K562 (cell line): ENCODE results near the gene ASCC1. TPM values are rescaled to one million over a fixed set of nuclear protein-coding genes. Genes with fewer than 3 reads are reported as not detected.
A peak's percentile ranks its signal among the peaks of the same experiment; 100 is the strongest.

Experiments
- ATAC-seq: fragments of 200-7000 bp; cut with Tn5 transposase; 3 replicates; pipeline ENCODE4 v1.9.1; 2020; ENCODE audit warnings: moderate library complexity
- BruUV-seq: library from RNA; stranded (reverse); fragments of 400-500 nt; replicated peaks from 2 replicates; lab custom pipeline; 2021; lab: Mats Ljungman, UMichigan
- CTCF ChIA-PET: fragments of 300-600 bp; formaldehyde crosslinking; extraction: SDS; loops from one replicate; lab custom pipeline; 2021; ENCODE audit warnings: low intra/inter-chr PET ratio; lab: Yijun Ruan, JAX
- POLR2A ChIA-PET: fragments of 300-600, 350-650 bp; sonication (Branson Sonifier 250); formaldehyde crosslinking; extraction: SDS; loops from one replicate; lab custom pipeline; 2021; ENCODE audit warnings: antibody characterized with exemption, inconsistent platforms; lab: Yijun Ruan, JAX
- DNase-seq, 4 experiments: peaks; one replicate each; pipeline versions ENCODE4 v3.0.0 to v3.0.0-alpha.2; 2011 to 2018; ENCODE audit warnings: low spot score in 3 of 4, mixed read lengths in 3 of 4; ENCODE audit errors: extremely low read depth in 1 of 4
- FAIRE-seq: peaks from 2 replicates; lab custom pipeline; 2011; peaks lifted over from hg19 to GRCh38; lab: Jason Lieb, UNC
- H2AFZ ChIP-seq: 2 replicates; pipeline ENCODE4 v1.6.0; 2011; ENCODE audit warnings: low read depth, low read length, control low read depth, inconsistent platforms
- H3K27ac ChIP-seq: fragments of 200-600 bp; 3 replicates; pipeline ENCODE4 v1.8.0; 2011; ENCODE audit warnings: low read depth, mild to moderate bottlenecking, control low read depth, inconsistent platforms, low read length, moderate library complexity, mixed read lengths; ENCODE audit errors: extremely low read depth
- H3K27me3 ChIP-seq, 2 experiments: fragments of 300-600 bp in 1 of 2; 2 replicates in 1 of 2; 3 replicates in 1 of 2; pipeline versions ENCODE4 v1.6.0 to v1.8.0; 2011; ENCODE audit warnings: inconsistent platforms in 2 of 2, low read length in 2 of 2, mild to moderate bottlenecking in 1 of 2, mixed read lengths in 1 of 2, moderate library complexity in 1 of 2; ENCODE audit not compliant: control insufficient read depth in 2 of 2, insufficient read depth in 2 of 2
- H3K36me3 ChIP-seq: fragments of 300-600 bp; 3 replicates; pipeline ENCODE4 v1.8.0; 2011; ENCODE audit warnings: mild to moderate bottlenecking, low read length, inconsistent platforms; ENCODE audit not compliant: control insufficient read depth, insufficient read depth
- H3K4me1 ChIP-seq, 2 experiments: fragments of 200-600 bp in 1 of 2; replicated peaks in 1 of 2; 2 replicates in 1 of 2; 3 replicates in 1 of 2; pipeline versions ENCODE4 v1.5.1 to v1.8.0; 2011; ENCODE audit warnings: inconsistent platforms in 2 of 2, low read length in 2 of 2, mild to moderate bottlenecking in 1 of 2, mixed read lengths in 1 of 2, moderate library complexity in 1 of 2; ENCODE audit not compliant: control insufficient read depth in 2 of 2, insufficient read depth in 2 of 2
- H3K4me2 ChIP-seq: 2 replicates; pipeline ENCODE4 v1.6.1; 2011; ENCODE audit warnings: low read length, control low read depth, inconsistent platforms, mixed read lengths; ENCODE audit not compliant: insufficient read depth
- H3K4me3 ChIP-seq: fragments of 200-600 bp; sonication (generic), shearing (Covaris generic); 2 replicates; pipeline ENCODE4 v1.5.1; 2016; ENCODE audit warnings: control low read depth, inconsistent platforms
- H3K79me2 ChIP-seq: fragments of 200-600 bp; 3 replicates; pipeline ENCODE4 v1.8.0; 2011; ENCODE audit warnings: low read length, inconsistent platforms; ENCODE audit not compliant: control insufficient read depth, insufficient read depth
- H3K9ac ChIP-seq, 2 experiments: 2 replicates each; pipeline versions ENCODE4 v1.6.0 to v1.6.1; 2011; ENCODE audit warnings: low read depth in 2 of 2, low read length in 2 of 2, control low read depth in 1 of 2, inconsistent platforms in 1 of 2, mild to moderate bottlenecking in 1 of 2, mixed read lengths in 1 of 2; ENCODE audit not compliant: insufficient read depth in 1 of 2
- H3K9me1 ChIP-seq: one replicate; pipeline ENCODE4 v1.6.0; 2011; ENCODE audit warnings: inconsistent platforms, mild to moderate bottlenecking, low read length, moderate library complexity; ENCODE audit not compliant: control insufficient read depth, insufficient read depth
- H3K9me3 ChIP-seq: replicated peaks from 2 replicates; pipeline ENCODE4 v1.5.1; 2011; ENCODE audit warnings: low read depth, low read length, inconsistent platforms; ENCODE audit not compliant: control insufficient read depth, insufficient read depth
- H4K20me1 ChIP-seq: replicated peaks from 2 replicates; pipeline ENCODE4 v1.6.1; 2011; ENCODE audit warnings: low read length, inconsistent platforms, mixed read lengths; ENCODE audit not compliant: control insufficient read depth, insufficient read depth
- ARID2 ChIP-seq: fragments of 450-650 bp; IDR thresholded peaks from 2 replicates; pipeline ENCODE4 v1.6.1; 2017; ENCODE audit warnings: antibody characterized with exemption, mild to moderate bottlenecking
- ARID3A ChIP-seq: IDR thresholded peaks from 2 replicates; pipeline ENCODE4 v1.6.1; 2012; ENCODE audit warnings: low read depth, low read length, improper control_type of control experiment, borderline replicate concordance
- DEAF1 ChIP-seq: fragments of 450-650 bp; formaldehyde crosslinking; IDR thresholded peaks from 2 replicates; pipeline ENCODE4 v1.4.0; 2020; ENCODE audit warnings: mild to moderate bottlenecking, moderate library complexity
- E2F4 ChIP-seq: sonication (generic); formaldehyde crosslinking; IDR thresholded peaks from 2 replicates; pipeline ENCODE4 v1.8.0; 2022; ENCODE audit warnings: mild to moderate bottlenecking, low read depth, missing genetic modification reagents
- EZH2 ChIP-seq: IDR thresholded peaks from 2 replicates; pipeline ENCODE4 v1.6.1; 2012; ENCODE audit warnings: low read depth, mild to moderate bottlenecking, inconsistent platforms, low read length, borderline replicate concordance
- NFIC ChIP-seq: fragments of 450-650 bp; IDR thresholded peaks from 2 replicates; pipeline ENCODE4 v1.6.1; 2017; ENCODE audit warnings: mild to moderate bottlenecking, inconsistent platforms
- PRPF4 ChIP-seq: fragments of 200-400 bp; formaldehyde crosslinking; IDR thresholded peaks from one replicate; pipeline ENCODE4 v1.6.1; 2017; ENCODE audit warnings: low read length, low read depth, mild to moderate bottlenecking; ENCODE audit not compliant: insufficient read depth, poor library complexity, severe bottlenecking
- RAD21 ChIP-seq, 2 experiments: fragments of 250-450 bp in 1 of 2; fragments of 450-650 bp in 1 of 2; sonication (Bioruptor Pico) in 1 of 2; formaldehyde crosslinking in 1 of 2; IDR thresholded peaks in 1 of 2; conservative IDR thresholded peaks in 1 of 2; 2 replicates each; pipeline versions ENCODE4 v1.4.0 to v1.8.0; 2020 to 2022; ENCODE audit warnings: mild to moderate bottlenecking in 2 of 2, moderate library complexity in 1 of 2
- RBM39 ChIP-seq: fragments of 200-400 bp; formaldehyde crosslinking; optimal IDR thresholded peaks from 2 replicates; pipeline ENCODE3; 2018; ENCODE audit warnings: low read depth, low read length
- RCOR1 ChIP-seq, 2 experiments: IDR thresholded peaks; 2 replicates each; pipeline ENCODE4 v1.6.1; 2012; ENCODE audit warnings: low read depth in 2 of 2, low read length in 2 of 2, borderline replicate concordance in 1 of 2, improper control_type of control experiment in 1 of 2
- SMC3 ChIP-seq: conservative IDR thresholded peaks from 2 replicates; pipeline ENCODE4 v1.6.1; 2011; ENCODE audit warnings: low read depth, low read length, improper control_type of control experiment; ENCODE audit not compliant: insufficient read depth
- TAF7 ChIP-seq: fragments of 450-650 bp; IDR thresholded peaks from 2 replicates; pipeline ENCODE4 v1.6.1; 2016; ENCODE audit warnings: missing genetic modification characterization, missing compliant biosample characterization
- ZNF277 ChIP-seq: fragments of 250-450 bp; sonication (Bioruptor Pico); IDR thresholded peaks from 2 replicates; pipeline ENCODE4 v1.8.0; 2022; ENCODE audit warnings: inconsistent platforms, mild to moderate bottlenecking, moderate library complexity, borderline replicate concordance
- ZNF384 ChIP-seq: IDR thresholded peaks from 2 replicates; pipeline ENCODE4 v1.6.1; 2012; ENCODE audit warnings: low read depth, low read length, improper control_type of control experiment
- WGBS: fragments of 100-300 bp; shearing (Covaris generic); methylation state at CpG from one replicate; pipeline ENCODE4 v1.1.6; 2016; ENCODE audit warnings: low coverage, mixed read lengths; ENCODE audit not compliant: insufficient coverage; ENCODE audit errors: missing lambda C conversion rate; 5-methylcytosine and 5-hydroxymethylcytosine counted together
- in situ Hi-C: fragments of 300-500 bp; cut with MboI; formaldehyde crosslinking; loops from 4 replicates; pipeline ENCODE4 v1.15.0; 2018; ENCODE audit warnings: inconsistent platforms, mixed read lengths
- intact Hi-C: fragments of 100-400 bp; cut with micrococcal nuclease; formaldehyde crosslinking; loops from 2 replicates; pipeline ENCODE4 v1.14.2; 2022
- polyA plus RNA-seq, 8 experiments: library from polyadenylated mRNA; depleted of rRNA in 4 of 8; stranded (reverse) in 5 of 8; unstranded in 3 of 8; fragments of >200 nt; fragmentation: Nextera tagmentation in 2 of 8; fragmentation: Illumina TruSeq in 1 of 8; extraction: Ambion mirVana in 2 of 8; extraction: Trizol in 1 of 8; gene quantifications; 2 replicates each; pipeline versions ENCODE4 v1.2.1 to v1.2.3, GENCODE V29; 2011 to 2014; ENCODE audit warnings: inconsistent platforms in 1 of 8, missing spikeins in 1 of 8
- total RNA-seq, 7 experiments: library from RNA; depleted of rRNA in 6 of 7; stranded (reverse); fragments of >200 nt in 6 of 7; fragmentation: Illumina TruSeq in 2 of 7; extraction: Trizol in 2 of 7; gene quantifications; 2 replicates each; pipeline versions ENCODE4 v1.2.1 to v1.2.3, GENCODE V29; 2011 to 2021; ENCODE audit warnings: low replicate concordance in 1 of 7

ASCC1 gene
- total and polyA plus RNA-seq, 9 of the 15 experiments (the other 6 are each of a cell fraction or from before 2014, with no cell fraction given), result 31.7 to 73.3 (median 52.8) TPM

GRCh38 chr10:72126184-72126871 is 89.7 kb downstream of the ASCC1 start:
- Histone ChIP-seq H3K4me2 (no peak overlapping the region), H3K9me3 (no peaks in the 10 kb centered on the region), H3K27ac (no peak overlapping the region), H3K9me1 (no peaks in the 10 kb centered on the region), H3K36me3 (no peaks in the 10 kb centered on the region), H3K79me2 (no peaks in the 10 kb centered on the region), H4K20me1 (no peaks in the 10 kb centered on the region), H3K4me3 (no peak overlapping the region), H2AFZ (no peak overlapping the region), H3K9ac (no peak overlapping the region), H3K27me3 (no peaks in the 10 kb centered on the region), H3K4me1 (peaks cover 0 to 5% of the 10 kb centered on the region in 2 experiments; a peak in 1 of 5 replicates)
- no TSS peak for BruUV-seq
- intact Hi-C loops, result loop anchor here (1.0 to 2.0 kb wide), 3 partner anchors 96 to 202 kb away; partner anchors contain the start of gene DDIT4
- POLR2A ChIA-PET, result interaction anchor here (0.6 to 2.6 kb wide), 14 partner anchors 10 to 202 kb away, joined by 3 to 22 read pairs (median 4); partner anchors contain the start of gene DDIT4
- CTCF ChIA-PET, result interaction anchor here (1.0 to 2.1 kb wide), 6 partner anchors 97 to 216 kb away, joined by 3 to 15 read pairs (median 9); no protein-coding TSS in a partner anchor
- ATAC-seq, result peak; percentile 79
- in situ Hi-C loops, result no loop called here
- DNase-seq, result peak; percentile 27 to 59 (median 46)
- peak; percentile 23 for FAIRE-seq
- 57% methylated on average over 3 of the region's 3 CpGs for WGBS
- TF ChIP-seq SMC3 (peak; percentile 73), PRPF4 (no peak), ZNF384 (peak; percentile 23; the same call in 1 of the 2 replicates), RAD21 (CRISPR knock-in tag; conservative IDR thresholded peaks at IDR 0.05 in 1 of 2, IDR thresholded peaks at IDR 0.05 in 1 of 2) (peak; percentile 77 to 89), ARID2 (0 out of 2 replicates have a peak, but pooled peaks have one; percentile 64), TAF7 (tag) (no peak), RCOR1 (IDR thresholded peaks at IDR 0.05; ENCODE audit: borderline replicate concordance in 1 of 2, low read depth in 2 of 2, low read length in 2 of 2) (0 out of 4 replicates have a peak, but pooled peaks of 1 of the 2 experiments have one; percentile 12), DEAF1 (peak; percentile 65), EZH2 (no peak), RBM39 (no peak), ZNF277 (CRISPR knock-in tag) (no peak), NFIC (peak; percentile 50), E2F4 (CRISPR knock-in tag) (no peak), ARID3A (peak; percentile 95)
